ENCODE results near the gene WDR27.
"Not testable (repeated sequence)": the region's sequence is repeated elsewhere in the genome, so short reads cannot be mapped to it uniquely, and the experiment has no call there.

Gene WDR27

DNA sequence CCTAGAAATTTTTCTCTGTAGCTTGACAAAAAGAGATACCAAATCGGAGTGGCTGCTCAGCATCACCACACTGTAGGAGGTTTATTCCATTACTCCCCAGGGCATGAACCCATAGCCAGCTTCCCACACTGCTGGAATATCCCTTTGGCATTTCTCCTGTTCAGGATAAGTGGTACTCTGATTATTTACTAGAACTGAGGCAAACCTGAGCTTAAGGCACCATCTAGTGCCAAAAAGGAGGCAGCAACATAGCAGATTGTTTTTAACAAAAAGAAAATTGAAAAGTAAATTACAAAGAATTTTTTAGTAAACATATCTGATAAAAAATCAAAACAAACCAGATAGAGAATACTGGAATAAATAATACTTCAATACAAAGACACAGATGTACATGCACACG is 181.7 kb downstream of the WDR27 start:
- DNase-seq (ENCODE audit: low read depth), result no peak

DNA sequence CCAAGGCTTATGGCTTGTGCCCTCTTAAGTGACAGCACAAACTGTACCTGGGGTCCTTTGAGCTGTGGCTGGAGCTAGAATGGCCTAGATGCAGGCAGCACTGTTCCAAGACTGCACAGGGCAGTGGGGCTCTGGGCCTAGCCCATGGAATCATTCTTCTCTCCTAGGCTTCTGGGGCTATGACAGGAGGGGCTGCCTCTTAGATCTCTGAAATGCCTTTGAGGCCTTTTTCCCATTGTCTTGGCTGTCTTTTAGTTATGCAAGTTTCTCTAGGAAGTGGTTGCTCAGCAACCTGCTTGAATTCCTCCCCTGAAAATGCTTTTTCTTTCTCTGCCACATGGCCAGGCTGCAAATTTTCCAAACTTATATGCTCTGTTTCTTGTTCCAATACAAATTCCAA is 183.4 kb downstream of the WDR27 start:
- DNase-seq (ENCODE audit: low read depth), result no peak

DNA sequence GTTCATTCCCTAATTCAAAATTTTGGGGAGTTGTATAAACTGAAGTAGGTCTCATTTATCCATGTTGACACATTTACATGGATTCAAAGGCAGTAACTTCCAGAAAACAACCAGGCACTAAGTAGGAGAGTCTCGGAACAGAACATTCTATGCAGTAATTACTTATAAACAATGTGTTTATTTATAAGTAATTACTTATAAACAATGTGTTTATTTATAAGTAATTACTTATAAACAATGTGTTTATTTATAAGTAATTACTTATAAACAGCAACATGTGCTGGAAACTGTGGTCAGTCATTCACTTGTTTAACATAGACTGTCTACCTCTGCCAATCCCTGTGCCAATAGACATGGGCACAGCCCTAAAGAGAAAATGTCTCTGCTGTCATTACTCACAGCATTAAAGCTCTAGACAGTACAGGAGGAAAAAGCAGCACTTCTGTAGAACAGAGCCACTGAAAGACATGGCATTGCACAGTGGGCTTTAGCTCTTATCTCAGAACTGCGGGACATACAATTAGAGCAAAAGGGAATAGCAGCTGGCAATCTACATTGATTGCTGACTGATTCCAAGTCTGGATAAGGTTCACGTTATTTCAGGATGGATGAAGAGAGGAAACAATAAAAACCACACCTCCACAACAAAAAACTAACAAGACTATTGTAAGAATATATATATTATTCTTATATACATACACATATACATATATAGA is 188.2 kb downstream of the WDR27 start:
- no peak for DNase-seq (ENCODE audit: low read depth)

DNA sequence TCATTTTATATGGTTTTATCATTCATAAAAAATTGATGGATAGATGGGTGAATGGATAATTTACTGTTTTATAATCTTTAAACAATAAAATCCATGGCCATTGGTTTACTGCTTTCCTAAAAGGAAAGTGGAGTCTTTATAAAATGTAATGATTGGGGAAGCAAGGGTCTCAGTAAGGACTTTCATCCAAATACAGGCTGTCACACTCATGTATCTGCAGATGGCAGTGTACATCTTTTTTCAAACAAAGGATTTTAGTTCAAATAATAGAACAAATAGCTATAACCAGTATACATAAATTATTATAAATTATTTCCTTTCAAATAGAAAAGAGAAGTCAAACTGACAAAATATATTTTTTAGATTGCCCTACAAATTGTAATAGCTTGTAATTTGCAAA is 190.0 kb downstream of the WDR27 start:
- not testable (repeated sequence) for DNase-seq (ENCODE audit: low read depth)

DNA sequence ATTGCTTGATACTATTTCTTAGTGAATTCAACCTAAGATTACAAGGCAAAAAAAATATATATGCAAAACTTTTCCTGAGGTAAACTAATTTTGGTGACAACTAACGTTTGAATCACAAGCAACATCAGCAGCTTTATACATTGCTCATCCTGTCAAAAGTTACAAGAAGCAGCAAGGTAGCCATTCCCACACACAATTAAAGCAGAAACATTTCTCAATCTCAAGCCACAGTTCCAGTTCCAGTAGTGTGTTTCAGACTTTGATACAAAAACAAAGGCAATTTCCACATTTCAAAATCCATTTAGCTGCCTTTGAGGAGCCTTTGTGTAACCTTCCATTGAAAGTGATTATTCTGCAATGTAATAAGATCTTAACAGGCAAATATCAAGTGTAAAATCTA is 191.0 kb downstream of the WDR27 start:
- DNase-seq (ENCODE audit: low read depth), result no peak

DNA sequence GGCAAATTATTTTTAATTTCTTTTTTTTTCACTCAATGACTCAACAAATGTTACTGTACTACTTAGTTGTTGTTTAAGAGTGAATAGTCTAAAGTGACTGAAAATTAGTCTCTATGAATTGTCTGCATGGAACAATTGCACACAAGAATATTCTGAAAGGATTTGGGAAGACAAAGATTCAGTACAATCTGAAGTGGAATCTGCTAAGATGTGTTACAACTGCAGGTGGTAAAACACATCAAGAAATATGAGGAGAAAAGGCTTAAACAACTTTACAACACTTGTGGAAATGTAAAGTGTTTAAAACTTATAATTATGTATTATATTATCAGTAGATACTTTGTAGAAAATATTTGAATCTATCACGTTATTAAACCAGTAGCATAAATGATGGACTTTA is 193.4 kb downstream of the WDR27 start:
- DNase-seq (ENCODE audit: low read depth), result no peak

DNA sequence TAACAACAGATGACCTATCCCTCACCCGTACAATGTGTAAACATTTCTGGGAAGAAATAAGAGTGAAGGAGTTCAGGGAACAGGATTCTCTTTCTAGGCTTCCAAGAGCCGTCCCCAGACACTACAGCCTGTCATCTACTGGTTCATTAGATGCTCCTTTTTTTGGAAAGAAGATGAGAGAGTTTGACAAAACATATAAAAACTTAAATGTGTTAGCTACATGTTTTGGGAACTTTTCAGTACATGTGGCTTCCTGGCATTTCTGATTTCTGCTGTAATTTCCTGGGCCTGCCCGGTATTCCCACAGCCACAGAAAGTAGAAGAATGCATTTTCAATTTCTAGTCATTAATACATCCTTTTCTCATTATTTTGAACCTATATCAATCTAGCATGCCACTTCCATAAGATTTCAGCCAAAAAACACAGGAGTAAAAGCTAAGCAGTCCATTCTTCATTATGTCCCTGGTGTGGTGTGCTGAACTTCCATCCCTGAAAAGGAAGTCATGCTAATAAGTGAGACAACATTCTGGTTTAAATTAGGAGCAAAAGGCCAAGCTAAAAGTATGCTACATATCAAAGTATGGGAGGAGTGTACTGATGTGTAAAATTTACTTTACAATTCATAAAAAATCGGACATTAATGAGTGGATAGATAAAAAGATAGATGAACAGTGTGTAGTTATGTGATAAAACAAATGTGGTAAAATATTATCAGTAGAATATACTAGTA is 198.2 kb downstream of the WDR27 start:
- no peak for DNase-seq (ENCODE audit: low read depth)

DNA sequence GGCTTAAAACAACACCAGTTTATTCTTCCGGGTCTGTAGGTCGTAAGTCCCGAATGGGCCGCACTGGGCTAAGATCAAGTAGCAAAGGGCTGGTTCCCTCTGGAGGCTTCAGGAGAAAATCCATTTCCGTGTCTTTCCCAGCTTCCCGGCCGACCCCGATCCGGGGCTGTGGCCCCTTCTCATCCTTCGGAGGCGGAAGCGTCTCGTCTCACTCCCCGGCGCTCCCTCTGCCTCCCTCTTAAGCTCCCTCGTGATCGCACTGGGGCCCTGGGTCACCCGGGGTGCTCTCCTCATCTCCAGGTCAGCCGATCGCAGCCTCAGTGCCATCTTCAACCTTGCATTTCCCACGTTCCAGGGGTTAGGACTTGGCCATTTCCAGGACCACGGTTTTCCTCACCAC is 199.4 kb downstream of the WDR27 start:
- DNase-seq (ENCODE audit: low read depth), result no peak

DNA sequence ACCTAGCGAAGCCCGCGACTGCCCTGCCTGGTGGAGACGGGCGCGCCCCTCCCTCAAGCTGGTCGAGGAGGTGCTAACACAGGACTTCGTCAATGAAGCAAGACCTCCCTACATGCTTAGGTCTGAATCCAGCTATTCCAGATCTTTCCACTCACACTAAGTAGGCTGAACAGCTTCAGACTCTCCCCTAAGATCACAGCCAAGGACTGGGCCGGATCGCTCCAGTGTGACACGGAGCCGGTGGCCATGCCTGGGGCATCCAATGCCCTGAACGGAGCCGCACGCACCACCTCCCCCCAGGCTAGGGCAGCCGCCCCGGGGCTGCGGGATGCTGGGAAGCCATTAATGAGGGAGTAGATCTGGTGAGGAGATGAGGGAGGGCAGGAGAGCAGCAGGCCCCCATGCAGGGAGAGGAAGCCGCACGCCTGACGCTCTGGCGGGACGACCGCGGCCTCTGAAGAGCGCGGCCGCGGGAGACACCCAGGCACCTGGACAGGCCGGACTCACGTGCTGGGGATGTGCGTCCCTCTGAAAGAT is 200.0 kb downstream of the WDR27 start:
- no peak for DNase-seq (ENCODE audit: low read depth)

DNA sequence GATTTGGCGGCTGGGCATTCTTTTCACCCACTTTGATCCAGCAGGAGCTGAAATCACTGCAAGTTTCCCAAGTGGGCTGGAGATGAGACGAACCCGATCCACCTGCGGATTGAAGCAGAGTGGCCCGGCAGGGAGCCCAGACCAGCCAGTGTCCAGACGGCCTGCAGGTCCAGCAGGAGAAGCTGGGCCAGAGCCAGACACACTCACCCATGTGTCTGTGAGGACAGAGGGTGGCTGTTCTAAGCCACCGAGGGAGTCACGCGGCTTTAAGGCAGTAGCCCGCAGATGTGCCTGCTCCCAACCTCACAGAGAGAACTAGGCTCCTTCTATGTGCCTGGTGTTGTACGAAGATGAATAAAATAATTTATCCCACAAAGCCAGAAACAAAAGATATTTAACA is 200.7 kb downstream of the WDR27 start:
- DNase-seq (ENCODE audit: low read depth), result no peak

DNA sequence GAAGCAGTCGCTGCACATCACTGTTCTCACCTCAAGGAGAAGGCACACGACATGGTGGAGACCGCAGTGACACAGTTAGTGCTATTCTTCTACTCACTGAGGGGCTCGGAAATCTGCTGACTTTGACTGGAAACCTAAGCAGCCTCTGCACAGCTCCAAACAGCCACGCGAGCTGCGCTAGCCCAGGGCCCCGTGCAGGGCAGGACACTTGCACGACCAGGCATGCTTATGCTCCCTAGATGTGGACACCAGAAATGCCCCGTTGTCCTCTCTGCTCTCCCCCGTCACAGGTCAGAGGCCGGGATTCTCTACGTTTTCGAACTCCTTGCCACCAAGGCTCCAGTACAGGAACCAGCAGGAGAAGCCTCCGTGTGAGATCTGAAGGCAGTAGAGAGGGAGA is 201.1 kb downstream of the WDR27 start:
- DNase-seq (ENCODE audit: low read depth), result no peak

DNA sequence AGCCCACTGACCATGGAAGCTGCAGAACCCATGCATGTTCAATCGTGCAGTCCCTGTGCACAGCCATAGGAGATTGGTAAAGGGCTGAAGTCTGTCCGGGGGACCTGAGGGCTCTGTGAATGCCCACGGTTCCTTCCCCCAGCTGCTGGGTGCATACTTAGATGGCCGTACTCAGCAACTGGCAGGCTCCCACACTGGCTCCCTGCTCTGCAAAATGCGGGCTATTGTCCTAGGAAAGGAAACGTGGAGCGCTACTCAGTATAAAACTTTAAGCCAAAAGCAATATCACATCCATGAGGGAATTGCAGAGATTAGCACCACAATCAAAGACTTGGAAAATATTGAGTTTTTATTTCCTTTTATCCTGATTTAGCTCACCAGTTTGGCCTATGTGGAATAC is 202.0 kb downstream of the WDR27 start:
- DNase-seq (ENCODE audit: low read depth), result no peak

DNA sequence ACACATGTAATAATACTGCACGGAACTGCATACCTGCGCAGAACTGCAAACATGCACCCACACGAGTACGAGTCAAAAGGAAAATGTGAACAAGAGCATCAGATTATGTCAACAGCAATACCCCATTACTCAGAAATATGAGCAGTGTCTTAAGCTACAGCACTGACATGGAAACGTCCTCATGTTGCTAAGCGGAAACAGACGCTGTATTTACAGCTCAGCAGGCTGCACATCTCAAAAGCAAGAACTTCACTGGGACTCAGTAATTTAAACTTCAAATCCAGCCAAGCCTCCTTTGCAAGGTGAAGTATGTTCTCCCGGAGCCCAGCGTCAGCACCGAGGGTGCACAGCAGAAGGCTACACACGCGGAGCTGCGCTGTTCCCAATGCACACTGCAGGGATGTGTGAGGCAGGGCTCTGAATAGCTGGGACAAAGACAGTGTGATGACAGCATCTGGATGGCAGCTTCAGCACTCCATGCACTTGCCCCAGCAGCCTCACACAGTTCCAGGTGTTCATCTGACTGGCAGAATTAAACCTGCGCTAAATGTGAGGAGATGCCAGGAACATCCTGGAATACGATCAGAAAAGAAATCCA is 202.8 kb downstream of the WDR27 start:
- DNase-seq (ENCODE audit: low read depth), result no peak

DNA sequence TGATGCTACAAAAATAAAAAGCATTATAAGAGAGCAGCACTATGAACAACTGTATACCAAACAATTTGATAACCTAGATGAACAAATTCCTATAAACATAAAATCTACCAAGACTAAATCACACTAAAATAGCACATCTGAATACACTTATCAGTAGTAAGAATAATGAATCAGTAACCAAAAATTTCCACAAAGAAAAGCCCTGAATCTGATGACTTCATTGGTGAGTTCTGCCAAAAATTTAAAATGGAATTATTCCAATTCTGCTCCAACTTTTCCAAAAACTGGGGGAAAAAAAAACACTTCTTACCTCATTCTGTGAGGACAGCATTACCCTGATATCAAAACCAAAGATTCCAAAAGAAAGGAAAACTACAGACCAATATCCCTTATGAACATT is 206.2 kb downstream of the WDR27 start:
- no peak for DNase-seq (ENCODE audit: low read depth)

DNA sequence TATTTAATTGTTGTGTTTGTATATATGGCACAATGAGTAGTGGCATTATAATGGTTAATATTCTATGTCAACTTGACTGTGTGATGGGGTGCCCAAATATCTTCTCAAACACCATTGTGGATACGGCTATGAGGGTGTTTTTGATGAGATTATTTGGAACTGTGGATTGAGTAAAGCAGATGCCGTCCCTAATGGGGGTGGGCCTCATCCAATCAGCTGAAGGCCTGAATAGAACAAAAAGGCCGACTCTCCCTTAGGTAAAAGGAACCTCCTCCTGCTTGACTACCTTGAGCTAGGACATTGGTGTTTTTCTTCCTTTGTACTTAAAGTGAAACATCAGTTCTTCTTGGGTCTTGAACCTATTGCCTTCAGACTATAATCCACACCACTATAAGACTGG is 207.8 kb downstream of the WDR27 start:
- no peak for DNase-seq (ENCODE audit: low read depth)

DNA sequence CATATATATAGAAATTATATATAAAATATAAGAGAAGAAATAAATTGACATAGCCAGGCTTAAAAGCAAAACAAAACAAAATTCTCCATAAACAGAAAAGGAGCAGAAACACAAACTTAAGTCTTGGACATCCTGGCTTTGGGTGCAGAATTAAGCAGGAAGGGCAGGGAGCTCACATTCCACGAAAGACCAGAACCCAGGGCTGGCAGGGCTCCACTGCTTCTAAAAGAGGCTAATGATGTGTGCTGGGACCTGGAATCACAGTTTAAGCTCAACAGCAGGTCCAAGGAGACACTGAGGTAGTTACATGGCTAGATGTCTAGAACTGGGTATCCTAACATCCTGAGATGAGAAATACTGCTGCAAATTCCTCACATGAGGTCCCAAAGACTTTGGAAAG is 210.3 kb downstream of the WDR27 start:
- DNase-seq (ENCODE audit: low read depth), result no peak

DNA sequence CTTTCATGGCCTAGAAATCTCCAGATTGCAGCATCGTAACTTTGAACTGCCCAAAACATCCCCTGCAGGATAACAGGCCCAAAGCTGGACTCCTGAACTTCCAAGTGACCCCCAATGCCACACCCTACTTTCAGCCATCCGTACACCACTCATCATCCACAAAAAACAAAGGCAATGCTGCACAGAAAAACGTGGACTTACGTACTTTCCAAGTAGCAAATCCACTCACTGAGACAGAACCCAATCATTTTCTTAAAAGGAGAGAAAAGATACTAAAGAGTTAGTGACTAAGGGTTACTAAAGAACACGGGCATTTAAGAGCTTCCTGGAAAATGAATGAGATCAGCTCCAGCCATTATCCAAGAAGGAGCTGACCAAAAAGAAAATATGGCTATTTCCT is 211.0 kb downstream of the WDR27 start:
- no peak for DNase-seq (ENCODE audit: low read depth)

DNA sequence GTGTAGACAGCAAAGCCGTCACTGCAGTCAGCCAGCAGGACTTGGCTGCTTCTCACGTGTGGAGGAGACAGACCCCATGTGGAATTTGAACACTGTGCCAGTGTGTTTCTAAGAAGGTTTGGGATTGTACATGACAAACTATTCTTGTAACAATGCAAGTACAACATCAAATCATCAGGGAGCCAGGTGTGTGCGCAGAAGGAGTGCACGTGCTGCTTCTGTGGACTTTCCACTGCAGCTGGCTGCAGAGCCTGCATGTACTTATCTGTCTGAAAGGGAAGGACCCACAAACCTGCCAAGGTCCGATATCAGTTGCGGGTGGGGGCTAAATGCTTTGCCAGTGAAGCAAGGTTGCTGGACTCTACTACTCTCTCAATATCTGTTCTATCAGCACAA is 211.6 kb downstream of the WDR27 start:
- no peak for DNase-seq (ENCODE audit: low read depth)

DNA sequence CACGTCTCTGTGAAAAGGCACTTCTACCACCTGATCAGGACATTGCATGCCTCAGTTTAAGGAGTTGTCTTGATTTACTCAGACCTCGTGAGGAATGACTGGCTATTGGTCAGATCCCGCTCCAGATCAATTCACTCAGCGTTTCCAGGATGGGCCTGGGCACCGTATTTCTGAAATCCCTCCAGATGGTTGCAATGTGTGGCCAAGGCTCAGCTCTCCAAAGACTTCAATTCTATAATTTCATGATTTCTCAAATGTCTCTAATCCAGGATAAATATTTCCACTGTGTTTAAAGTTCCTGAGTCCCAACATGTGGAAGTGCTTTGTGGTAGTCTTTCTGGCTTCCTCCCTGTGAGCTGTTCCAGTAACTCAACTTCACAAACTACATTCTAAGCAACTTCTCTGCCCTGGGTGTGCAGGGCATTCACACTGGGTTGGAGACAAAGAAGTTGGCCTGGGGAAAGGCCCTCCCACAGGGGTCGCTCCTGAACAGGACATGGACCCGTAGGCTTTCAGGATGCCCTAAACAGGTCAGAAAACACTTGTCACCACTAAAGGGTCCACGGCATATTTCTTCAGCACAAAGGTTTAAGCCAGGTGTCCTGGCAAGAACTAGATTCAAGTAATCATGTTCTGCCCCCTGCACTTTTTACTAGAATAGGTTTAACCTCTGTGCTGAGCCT is 212.1 kb downstream of the WDR27 start:
- DNase-seq (ENCODE audit: low read depth), result no peak

DNA sequence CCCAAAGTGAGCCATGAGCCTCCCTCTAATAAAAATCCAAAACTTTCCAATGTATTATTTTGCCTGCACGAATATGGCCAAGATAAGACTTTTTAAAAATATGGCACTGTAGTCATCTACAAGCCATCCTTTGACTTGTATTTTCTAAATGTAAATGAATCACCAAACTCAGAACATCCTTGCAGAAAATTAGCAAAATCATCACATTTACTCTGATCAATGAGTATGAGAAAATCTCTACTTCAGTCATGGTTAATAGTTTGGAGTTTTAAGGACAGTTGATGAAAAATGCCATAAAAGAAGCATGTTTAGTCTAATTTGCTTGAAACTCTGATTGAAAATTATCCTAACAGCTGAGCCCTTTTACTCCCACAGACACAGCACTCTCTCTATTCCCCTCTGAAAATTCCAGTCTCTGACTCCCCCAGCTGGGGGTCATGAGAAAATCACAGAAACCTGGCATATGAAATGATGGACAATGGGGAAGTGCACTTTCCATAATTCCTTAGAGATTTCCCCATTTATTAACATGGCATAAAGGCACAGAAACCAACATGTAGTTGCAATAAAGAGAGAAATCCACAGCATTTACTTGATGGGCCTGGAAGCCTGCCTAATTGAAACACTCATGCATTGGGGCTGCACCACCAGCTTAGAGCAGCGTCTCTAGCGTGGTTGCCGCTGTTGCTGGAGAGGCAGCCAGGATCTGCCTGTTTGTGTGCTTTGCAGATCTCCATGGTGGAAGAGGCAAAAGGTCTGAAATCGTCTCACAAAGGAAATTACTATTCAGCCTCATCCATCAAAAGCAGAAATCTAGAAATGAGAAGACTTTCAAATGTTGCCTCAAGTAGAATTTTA is 214.0 kb downstream of the WDR27 start:
- no peak for DNase-seq (ENCODE audit: low read depth)

DNA sequence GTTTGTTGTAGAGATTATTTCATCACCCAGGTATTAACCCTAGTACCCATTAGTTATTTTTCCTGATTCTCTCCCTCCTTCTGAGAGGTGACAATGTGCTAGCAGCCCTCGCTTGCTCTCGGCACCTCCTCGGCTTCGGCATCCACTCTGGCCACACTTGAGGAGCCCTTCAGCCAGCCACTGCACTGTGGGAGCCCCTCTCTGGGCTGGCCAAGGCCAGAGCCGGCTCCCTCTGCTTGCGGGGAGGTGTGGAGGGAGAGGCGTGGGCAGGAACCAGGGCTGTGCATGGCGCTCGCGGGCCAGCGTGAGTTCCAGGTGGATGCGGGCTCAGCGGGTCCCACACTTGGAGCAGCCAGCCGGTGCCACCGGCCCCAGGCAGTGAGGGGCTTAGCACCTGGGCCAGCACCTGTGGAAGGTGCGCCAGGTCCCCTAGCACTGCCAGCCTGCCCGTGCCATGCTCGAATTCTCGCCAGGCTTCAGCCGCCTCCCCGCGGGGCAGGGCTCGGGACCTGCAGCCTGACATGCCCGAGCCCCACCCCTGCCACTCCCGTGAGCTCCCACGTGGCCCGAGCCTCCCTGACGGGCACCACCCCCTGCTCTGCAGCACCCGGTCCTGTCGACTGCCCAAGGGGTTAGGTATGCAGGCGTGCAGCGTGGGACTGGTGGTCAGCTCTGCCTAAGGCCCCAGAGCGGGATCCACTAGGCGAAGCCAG is 221.9 kb downstream of the WDR27 start:
- no peak for DNase-seq (ENCODE audit: low read depth)
